Activated CD8-positive, alpha-beta memory T cell treated with anti-CD3 and anti-CD28 coated beads, Interleukin-2, amount 10 ng/mL, durations not matched to agents 7 days and 5 days (primary cell): ENCODE measurements around the gene SLC26A3. TPM values are rescaled to one million over a fixed set of nuclear protein-coding genes. Genes with fewer than 3 reads are reported as not detected.
"Not testable (repeated sequence)": the region's sequence is repeated elsewhere in the genome, so short reads cannot be mapped to it uniquely, and the experiment has no call there.

ENCODE experiments used
- ATAC-seq: fragments of 150-1000 bp; cut with Tn5 transposase; one replicate; pipeline ENCODE4 v1.10.0; 2021; ENCODE audit warnings: moderate library complexity
- CTCF ChIA-PET: fragments of 350-600 bp; sonication (Branson Sonifier 250); formaldehyde crosslinking; loops from one replicate; lab custom pipeline; 2021; ENCODE audit warnings: antibody characterized with exemption; lab: Charles Lee
- DNase-seq: peaks from one replicate; pipeline ENCODE4 v3.0.0-alpha.2; 2020
- H3K27ac Mint-ChIP-seq: one replicate; pipeline ENCODE4 v1.8.0; 2021; ENCODE audit warnings: mild to moderate bottlenecking, mixed read lengths
- H3K27me3 Mint-ChIP-seq: one replicate; pipeline ENCODE4 v1.8.0; 2021; ENCODE audit warnings: mixed read lengths
- H3K36me3 Mint-ChIP-seq: one replicate; pipeline ENCODE4 v1.8.0; 2021; ENCODE audit warnings: mild to moderate bottlenecking, mixed read lengths
- H3K4me1 Mint-ChIP-seq: one replicate; pipeline ENCODE4 v1.8.0; 2021; ENCODE audit warnings: mixed read lengths
- H3K4me3 Mint-ChIP-seq: one replicate; pipeline ENCODE4 v1.8.0; 2021; ENCODE audit warnings: mild to moderate bottlenecking, moderate library complexity, mixed read lengths
- H3K9me3 Mint-ChIP-seq: one replicate; pipeline ENCODE4 v1.8.0; 2022; ENCODE audit warnings: low read depth, mixed read lengths
- total RNA-seq, 2 experiments: library from RNA; stranded (reverse); gene quantifications; one replicate each; pipeline ENCODE4 v1.2.3, GENCODE V29; 2021

SLC26A3 gene
- not detected for total RNA-seq

DNA sequence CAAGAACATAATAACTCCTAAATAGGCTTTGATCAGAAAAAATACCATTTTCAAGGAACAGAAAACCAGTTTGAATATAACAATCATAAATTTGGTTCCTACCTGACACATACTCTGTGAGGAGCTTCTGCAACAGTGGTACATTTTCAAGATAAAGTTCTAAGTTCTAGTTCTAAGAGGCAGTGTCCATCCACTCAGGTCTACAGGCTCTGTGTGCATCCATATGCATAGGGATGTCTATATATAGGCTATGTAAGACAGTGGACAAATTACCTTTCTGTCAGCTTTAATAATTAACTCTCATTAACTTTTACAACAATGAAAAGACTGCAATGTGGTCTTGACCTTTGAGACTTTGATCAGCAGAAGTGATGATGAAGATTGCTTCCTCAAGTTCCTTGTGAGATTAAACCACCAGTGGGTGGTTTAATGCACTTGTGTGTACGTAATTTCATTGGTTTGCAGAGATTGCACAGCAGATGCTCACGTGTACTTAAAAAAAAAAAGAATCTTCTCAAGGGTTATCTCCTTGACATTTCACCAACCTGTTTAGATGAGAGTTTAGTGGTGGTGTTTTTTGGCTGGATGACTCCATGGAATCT lies at the start of gene SLC26A3:
TSS of gene SLC26A3 (minus strand) at position 215 of the 602 bp plus-strand sequence. CDS start 8,714 bp downstream, outside the sequence.
- CTCF ChIA-PET, result no interaction called here

DNA sequence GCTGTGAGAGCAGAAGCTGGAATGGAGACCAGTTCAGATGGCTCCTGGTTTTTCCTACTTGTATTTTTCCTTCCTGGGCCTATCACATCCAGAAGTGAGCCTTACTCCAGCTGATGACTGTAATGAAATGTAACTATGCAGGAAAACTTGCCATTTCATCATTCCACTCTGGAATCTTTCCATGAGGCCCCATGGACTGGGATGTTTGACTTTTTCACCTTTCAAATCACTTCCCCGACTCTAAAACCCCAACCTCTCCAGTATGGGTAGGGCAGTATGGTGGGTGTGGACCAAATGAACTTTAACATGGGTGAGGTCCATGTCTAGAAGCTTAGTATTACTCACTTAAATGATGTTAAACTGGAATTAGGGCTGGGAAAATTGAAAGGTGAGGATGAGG lies 47.6 kb upstream of the SLC26A3 start:
- no peak for DNase-seq
- CTCF ChIA-PET, result no interaction called here
- H3K27me3 Mint-ChIP-seq, result no peaks in the 10 kb centered on the region
- no peaks in the 10 kb centered on the region for H3K9me3 Mint-ChIP-seq
- no peak overlapping the region for H3K4me3 Mint-ChIP-seq
- no peak for ATAC-seq
- H3K4me1 Mint-ChIP-seq, result no peaks in the 10 kb centered on the region
- no peak overlapping the region for H3K27ac Mint-ChIP-seq
- H3K36me3 Mint-ChIP-seq, result peaks cover 1% of the 10 kb centered on the region

More for the DNA sequence above, at the start of gene SLC26A3:
- no peak within 1 kb of the TSS for H3K4me3 Mint-ChIP-seq
- H3K36me3 Mint-ChIP-seq, result no peaks in the 10 kb centered on the region
- H3K9me3 Mint-ChIP-seq, result no peaks in the 10 kb centered on the region
- peaks cover 4% of the 10 kb centered on the region for H3K27me3 Mint-ChIP-seq
- DNase-seq, result no peak
- ATAC-seq, result no peak
- H3K4me1 Mint-ChIP-seq, result no peaks in the 10 kb centered on the region
- H3K27ac Mint-ChIP-seq, result no peak within 1 kb of the TSS

DNA sequence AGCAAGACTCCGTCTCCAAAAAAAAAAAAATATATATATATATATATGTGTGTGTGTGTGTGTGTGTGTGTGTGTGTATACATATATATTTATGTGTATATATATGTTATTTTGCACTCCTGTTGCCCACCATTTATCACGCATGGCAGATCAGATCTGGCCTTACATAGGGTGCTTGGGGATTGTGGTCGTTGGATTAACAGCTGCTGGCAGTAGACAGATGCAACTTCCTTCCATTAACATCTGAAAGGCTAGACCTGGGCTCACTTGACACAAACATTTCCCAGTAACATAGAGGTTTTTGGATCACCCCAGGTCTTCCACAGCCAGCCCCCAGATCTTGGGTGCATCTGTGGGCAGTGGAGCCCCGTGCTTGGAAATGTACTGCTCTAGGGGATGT lies 47.2 kb upstream of the SLC26A3 start:
- Mint-ChIP-seq H3K36me3 (peaks cover 1% of the 10 kb centered on the region), H3K4me3 (no peak overlapping the region), H3K27me3 (no peaks in the 10 kb centered on the region), H3K4me1 (no peaks in the 10 kb centered on the region), H3K27ac (no peak overlapping the region), H3K9me3 (no peaks in the 10 kb centered on the region)
- ATAC-seq (no peak), DNase-seq (no peak)
- CTCF ChIA-PET, result no interaction called here

DNA sequence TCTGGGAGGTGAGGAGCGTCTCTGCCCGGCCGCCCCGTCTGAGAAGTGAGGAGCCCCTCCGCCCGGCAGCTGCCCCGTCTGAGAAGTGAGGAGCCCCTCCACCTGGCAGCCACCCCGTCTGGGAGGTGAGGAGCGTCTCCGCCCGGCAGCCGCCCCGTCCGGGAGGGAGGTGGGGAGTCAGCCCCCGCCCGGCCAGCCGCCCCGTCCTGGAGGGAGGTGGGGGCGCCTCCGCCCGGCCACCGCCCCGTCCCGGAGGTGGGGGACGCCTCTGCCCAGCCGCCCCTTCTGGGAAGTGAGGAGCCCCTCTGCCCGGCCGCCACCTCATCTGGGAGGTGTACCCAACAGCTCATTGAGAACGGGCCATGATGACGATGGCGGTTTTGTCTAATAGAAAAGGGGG lies 45.2 kb upstream of the SLC26A3 start:
- H3K4me3 Mint-ChIP-seq, H3K36me3 Mint-ChIP-seq, CTCF ChIA-PET, DNase-seq, H3K27me3 Mint-ChIP-seq, ATAC-seq, H3K9me3 Mint-ChIP-seq, H3K4me1 Mint-ChIP-seq, H3K27ac Mint-ChIP-seq: not testable (repeated sequence)

DNA sequence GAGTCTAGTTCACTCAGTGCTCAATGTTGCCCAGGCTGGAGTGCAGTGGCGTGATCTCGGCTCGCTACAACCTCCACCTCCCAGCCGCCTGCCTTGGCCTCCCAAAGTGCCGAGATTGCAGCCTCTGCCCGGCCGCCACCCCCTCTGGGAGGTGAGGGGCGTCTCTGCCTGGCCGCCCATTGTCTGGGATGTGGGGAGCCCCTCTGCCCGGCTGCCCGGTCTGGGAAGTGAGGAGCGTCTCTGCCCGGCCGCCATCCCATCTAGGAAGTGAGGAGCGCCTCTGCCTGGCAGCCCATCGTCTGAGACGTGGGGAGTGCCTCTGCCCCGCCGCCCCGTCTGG lies 44.8 kb upstream of the SLC26A3 start:
- H3K27ac Mint-ChIP-seq, H3K4me1 Mint-ChIP-seq, H3K9me3 Mint-ChIP-seq, H3K4me3 Mint-ChIP-seq, CTCF ChIA-PET, DNase-seq, ATAC-seq, H3K27me3 Mint-ChIP-seq, H3K36me3 Mint-ChIP-seq: not testable (repeated sequence)

DNA sequence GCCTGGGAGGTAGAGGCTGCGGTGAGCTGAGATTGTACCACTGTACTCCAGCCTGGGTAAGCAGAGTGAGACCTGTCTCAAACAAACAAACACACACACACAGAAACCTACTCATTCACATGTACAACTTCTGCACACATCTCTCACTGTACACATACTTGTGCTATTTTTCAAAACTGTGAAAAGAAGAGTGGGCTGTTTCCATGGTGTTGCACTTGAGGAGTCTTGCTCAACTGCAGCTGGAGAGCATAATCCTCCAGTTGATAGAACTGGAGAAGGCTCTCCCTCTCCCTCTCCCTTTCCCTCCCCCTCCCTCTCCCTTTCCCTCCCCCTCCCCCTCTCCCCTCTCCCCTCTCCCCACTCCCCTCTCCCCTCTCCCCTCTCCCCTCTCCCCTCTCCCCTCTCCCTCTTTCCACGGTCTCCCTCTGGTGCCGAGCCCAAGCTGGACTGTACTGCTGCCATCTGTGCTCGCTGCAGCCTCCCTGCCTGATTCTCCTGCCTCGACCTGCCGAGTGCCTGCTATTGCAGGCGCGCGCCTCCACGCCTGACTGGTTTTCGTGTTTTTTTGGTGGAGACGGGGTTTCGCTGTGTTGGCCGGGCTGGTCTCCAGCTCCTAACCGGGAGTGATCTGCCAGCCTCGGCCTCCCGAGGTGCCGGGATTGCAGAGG lies 44.3 kb upstream of the SLC26A3 start:
- no peak overlapping the region for H3K27ac Mint-ChIP-seq
- no peaks in the 10 kb centered on the region for H3K9me3 Mint-ChIP-seq
- DNase-seq (no peak), ATAC-seq (no peak)
- CTCF ChIA-PET, result no interaction called here
- H3K4me3 Mint-ChIP-seq, result no peak overlapping the region
- no peaks in the 10 kb centered on the region for H3K27me3 Mint-ChIP-seq
- H3K4me1 Mint-ChIP-seq, result no peaks in the 10 kb centered on the region
- H3K36me3 Mint-ChIP-seq, result peaks cover 1% of the 10 kb centered on the region

DNA sequence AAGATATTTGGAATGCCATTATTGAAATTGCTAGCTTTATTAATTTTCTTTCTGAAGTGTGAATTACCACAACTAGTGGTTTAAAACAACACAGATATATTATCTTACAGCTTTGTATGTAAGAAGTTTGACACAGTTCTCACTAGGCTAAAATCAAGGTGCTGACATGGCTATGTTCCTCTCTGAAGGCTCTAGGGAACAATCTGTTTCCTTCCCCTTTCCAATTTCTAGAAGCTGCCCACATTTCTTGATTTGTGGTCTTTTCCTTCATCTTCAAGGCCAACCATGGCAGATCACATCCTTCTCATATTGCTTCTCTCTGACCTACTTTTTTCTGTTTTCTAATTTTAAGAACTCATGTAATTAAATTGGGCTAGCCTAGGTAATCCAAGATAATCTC lies 43.3 kb upstream of the SLC26A3 start:
- CTCF ChIA-PET, result no interaction called here
- DNase-seq (no peak), ATAC-seq (no peak)
- no peak overlapping the region for H3K27ac Mint-ChIP-seq
- no peaks in the 10 kb centered on the region for H3K9me3 Mint-ChIP-seq
- no peak overlapping the region for H3K4me3 Mint-ChIP-seq
- no peaks in the 10 kb centered on the region for H3K27me3 Mint-ChIP-seq
- H3K4me1 Mint-ChIP-seq, result no peaks in the 10 kb centered on the region
- H3K36me3 Mint-ChIP-seq, result peaks cover 1% of the 10 kb centered on the region

DNA sequence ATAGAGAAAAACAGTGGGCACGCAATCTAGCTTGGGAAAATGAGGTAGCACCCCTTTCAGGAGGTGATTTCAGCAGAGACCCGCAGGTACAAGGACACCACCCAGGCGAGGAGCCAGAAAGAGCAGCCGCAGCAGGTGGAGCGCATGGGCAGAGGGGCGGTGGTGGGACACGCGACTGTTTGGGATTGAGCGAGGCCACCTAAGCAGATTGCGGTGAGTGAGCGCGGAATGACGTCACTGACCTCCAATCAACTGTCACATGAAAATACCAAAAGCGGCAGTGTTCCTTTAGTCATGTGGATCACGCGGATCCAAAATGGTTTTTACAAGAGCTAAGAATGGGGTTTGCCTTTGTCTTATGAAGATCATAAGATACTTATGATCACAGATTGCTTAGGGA lies 40.2 kb upstream of the SLC26A3 start:
- no peak overlapping the region for H3K27ac Mint-ChIP-seq
- peaks cover 2% of the 10 kb centered on the region for H3K36me3 Mint-ChIP-seq
- CTCF ChIA-PET, result no interaction called here
- no peaks in the 10 kb centered on the region for H3K27me3 Mint-ChIP-seq
- no peaks in the 10 kb centered on the region for H3K4me1 Mint-ChIP-seq
- no peak overlapping the region for H3K4me3 Mint-ChIP-seq
- DNase-seq, result no peak
- H3K9me3 Mint-ChIP-seq, result peaks cover 3% of the 10 kb centered on the region
- no peak for ATAC-seq

DNA sequence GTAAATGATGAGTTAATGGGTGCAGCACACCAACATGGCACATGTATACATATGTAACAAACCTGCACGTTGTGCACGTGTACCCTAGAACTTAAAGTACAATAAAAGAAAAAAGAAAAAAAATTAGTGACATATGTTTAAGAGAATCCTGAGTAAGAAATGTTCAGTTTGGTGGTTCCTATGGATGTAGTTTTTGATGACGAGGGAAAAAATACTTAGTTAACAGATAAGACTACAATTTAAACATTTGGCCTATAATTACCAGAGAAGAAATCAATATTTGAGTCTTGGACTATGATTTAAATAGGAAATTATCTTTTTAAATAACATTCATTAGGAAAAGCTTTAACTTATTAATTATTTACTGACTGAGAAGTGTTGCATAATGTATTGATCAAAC lies 39.2 kb upstream of the SLC26A3 start:
- peaks cover 2% of the 10 kb centered on the region for H3K36me3 Mint-ChIP-seq

DNA sequence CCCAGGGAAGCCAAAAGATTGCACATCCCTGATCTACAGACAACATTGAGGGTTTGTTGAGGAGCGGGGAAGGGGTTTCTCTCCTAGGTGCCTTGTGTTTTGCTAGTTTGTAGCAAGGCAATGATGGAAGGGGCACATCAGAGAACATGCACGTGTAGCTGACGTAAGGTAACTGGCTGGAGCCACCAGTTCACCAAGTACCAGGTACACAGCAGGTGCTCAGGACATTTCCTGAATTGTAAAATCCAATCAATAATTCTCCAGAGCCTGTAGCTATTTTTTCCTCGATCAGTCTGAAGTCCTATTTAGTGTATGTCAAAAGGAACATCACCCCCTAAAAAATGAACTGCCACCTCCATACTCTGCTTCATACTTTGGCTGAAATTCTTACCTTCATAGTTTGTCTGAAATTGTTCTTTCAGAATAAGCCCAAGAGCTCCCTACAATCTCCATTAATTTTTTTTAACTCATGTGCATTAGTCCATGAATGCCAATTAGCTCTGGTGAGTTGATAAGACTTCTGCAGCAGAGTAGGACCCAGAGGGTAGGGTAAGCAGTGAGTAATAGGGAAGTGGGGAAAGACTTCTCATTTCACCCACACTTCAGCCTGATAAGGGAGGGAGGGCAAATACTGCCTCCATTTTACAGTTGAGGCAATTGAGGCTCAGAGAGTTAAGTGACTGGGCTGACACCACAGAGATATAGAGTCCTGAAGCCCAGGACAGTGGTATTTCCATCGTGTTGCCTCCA lies 36.0 kb upstream of the SLC26A3 start:
- peaks cover 2% of the 10 kb centered on the region for H3K36me3 Mint-ChIP-seq
- ATAC-seq (no peak), DNase-seq (no peak)
- H3K4me3 Mint-ChIP-seq, result no peak overlapping the region
- H3K27me3 Mint-ChIP-seq, result no peaks in the 10 kb centered on the region
- H3K9me3 Mint-ChIP-seq, result peaks cover 3% of the 10 kb centered on the region
- CTCF ChIA-PET, result no interaction called here
- no peaks in the 10 kb centered on the region for H3K4me1 Mint-ChIP-seq
- no peak overlapping the region for H3K27ac Mint-ChIP-seq

More for the DNA sequence above, 39.2 kb upstream of the SLC26A3 start:
- Mint-ChIP-seq H3K4me3 (no peak overlapping the region), H3K9me3 (peaks cover 3% of the 10 kb centered on the region), H3K4me1 (no peaks in the 10 kb centered on the region), H3K27me3 (no peaks in the 10 kb centered on the region), H3K27ac (no peak overlapping the region)
- ATAC-seq (no peak), DNase-seq (no peak)
- CTCF ChIA-PET, result no interaction called here

DNA sequence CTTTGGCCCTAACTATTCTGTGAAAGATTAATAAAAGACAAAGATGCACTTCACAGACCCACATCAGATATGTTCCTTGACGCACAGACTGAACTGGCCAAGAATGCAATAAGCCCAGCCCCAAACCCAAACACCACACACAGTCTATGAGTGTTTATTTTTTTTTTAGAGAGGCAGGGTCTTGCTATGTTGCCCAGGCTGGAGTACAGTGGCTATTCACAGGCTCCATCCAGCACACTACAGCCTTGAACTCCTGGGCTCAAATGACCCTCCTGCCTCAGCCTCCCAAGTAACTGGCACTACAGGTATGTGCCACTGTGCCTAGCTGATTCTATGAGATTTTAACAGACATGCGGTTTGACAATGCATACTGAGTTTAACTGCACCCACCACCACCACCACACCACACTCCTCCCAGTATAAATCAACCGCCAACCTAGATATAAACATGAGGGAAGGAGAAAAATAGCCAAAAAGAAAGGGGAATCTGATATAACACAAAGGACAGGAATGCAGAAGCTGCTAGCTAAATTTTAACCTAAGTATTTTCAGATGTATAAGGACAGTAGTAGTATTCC lies 35.1 kb upstream of the SLC26A3 start:
- Mint-ChIP-seq H3K4me3 (no peak overlapping the region), H3K27me3 (no peaks in the 10 kb centered on the region), H3K9me3 (peaks cover 3% of the 10 kb centered on the region), H3K36me3 (peaks cover 2% of the 10 kb centered on the region), H3K27ac (no peak overlapping the region), H3K4me1 (no peaks in the 10 kb centered on the region)
- CTCF ChIA-PET, result no interaction called here
- DNase-seq (no peak), ATAC-seq (no peak)

DNA sequence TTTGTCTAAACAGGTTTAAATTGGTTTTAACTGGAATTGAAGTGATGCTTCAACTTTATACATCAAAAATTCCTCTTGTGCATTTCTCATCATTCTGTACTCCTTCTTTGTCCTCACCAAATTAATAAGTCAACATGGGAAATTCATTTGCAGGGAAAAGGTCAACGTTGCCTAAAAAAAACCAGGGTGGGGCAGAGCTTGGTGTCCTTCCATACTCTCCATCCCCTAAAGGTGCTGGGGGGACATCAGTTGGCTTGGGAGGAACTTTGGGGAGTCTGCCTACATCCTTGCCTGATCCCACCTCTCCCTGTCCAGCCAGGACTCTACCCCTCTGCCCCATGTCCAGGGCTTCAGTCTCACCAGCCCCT lies 34.1 kb upstream of the SLC26A3 start:
- CTCF ChIA-PET, result no interaction called here
- DNase-seq (no peak), ATAC-seq (no peak)
- H3K27me3 Mint-ChIP-seq, result no peaks in the 10 kb centered on the region
- peaks cover 3% of the 10 kb centered on the region for H3K9me3 Mint-ChIP-seq
- H3K27ac Mint-ChIP-seq, result no peak overlapping the region
- H3K4me1 Mint-ChIP-seq, result no peaks in the 10 kb centered on the region
- H3K36me3 Mint-ChIP-seq, result peaks cover 2% of the 10 kb centered on the region
- H3K4me3 Mint-ChIP-seq, result no peak overlapping the region

DNA sequence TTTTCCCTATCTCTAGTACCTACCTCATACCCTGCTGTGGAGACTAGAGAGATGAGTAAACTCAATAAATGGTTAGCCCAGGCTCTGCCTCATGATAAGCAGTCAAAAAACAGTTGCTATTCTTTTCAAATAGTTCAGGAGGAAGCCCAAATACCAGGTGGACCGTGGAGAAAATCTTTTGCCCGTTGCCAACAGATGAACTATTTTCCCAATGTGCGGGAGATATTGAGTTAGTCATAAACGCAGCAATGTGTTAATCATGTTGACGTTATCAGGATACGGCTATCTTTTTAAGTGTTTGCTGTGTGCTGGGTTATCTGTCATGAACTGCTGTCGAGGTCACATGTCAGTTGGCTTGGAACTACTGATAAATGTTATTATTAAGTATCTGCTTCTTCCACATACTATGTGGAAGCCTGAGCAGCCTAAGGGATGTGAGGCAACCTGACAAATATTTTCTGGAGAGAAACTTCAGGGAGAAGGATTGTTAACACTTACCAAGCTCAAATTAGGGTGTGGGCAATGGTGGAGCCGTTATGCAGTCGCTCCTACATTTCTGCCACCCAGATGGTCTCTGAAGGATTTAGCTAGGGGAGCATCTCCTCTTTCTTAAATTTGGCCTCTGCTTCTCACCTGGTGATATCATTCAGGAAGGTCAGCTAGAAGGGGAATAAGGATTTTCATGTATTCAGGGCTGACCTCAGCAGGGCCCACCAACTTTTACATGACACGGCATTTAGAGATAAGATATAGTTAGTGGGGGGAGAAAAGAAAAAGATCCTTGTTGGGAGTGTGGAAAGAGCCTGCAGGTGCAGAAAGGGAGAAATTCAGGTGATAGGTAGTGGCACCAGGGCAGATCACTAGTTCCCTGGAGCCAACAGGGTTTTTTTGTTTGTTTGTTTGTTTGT lies 33.5 kb upstream of the SLC26A3 start:
- H3K27ac Mint-ChIP-seq, result no peak overlapping the region
- DNase-seq, result no peak
- peaks cover 3% of the 10 kb centered on the region for H3K27me3 Mint-ChIP-seq
- CTCF ChIA-PET, result no interaction called here
- ATAC-seq, result no peak
- H3K4me3 Mint-ChIP-seq, result no peak overlapping the region
- peaks cover 2% of the 10 kb centered on the region for H3K36me3 Mint-ChIP-seq
- peaks cover 3% of the 10 kb centered on the region for H3K9me3 Mint-ChIP-seq
- no peaks in the 10 kb centered on the region for H3K4me1 Mint-ChIP-seq
